ENCODE measurements around the gene RUNX2.
"Not testable (repeated sequence)": the region's sequence is repeated elsewhere in the genome, so short reads cannot be mapped to it uniquely, and the experiment has no call there.

The RUNX2 gene

DNA sequence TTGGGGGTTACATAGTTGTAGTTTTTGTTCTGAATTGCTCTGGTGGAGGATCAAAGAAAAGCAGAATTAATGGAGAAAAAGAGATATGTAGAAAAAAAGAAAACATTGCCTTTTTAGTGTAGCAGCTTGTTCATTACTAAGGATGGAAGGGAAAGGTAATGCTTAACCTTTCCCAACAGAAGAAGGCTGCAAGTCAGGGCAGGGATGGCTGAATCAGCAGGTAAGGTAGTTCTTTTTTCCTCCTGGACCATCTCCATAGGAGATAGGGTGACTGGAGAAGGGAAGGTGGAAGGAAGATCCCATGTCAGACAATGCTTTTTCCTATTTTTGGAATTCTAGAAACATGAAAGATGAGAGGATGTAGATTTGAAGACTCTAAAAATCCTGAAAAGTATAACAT lies 129.0 kb downstream of the RUNX2 start:
- DNase-seq (ENCODE audit: low spot score): no peak

DNA sequence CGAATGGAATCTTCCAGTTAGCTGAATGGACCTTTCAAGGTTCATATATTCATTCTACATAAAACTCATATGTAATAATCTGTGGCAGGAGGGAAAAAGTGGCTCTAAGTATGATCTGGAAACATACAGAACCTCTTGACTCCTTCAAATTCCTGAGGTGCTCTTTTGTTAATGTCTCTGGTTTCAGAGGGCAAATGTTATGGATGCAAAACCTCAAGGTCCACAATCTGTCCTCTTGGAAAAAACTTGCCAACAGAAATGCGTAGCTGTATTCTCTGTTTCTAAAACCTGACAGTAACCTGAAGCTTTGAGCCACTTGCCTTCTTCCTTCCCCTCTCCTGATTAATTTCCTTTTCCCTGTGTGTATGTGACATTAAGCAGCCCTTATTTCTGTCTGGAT lies 130.5 kb downstream of the RUNX2 start:
- DNase-seq (ENCODE audit: low spot score): no peak

GRCh38 chr6:45460166-45460565 lies 132.0 kb downstream of the RUNX2 start:
- no peak for DNase-seq (ENCODE audit: low spot score)

- no peak for DNase-seq (ENCODE audit: low spot score)
These were observed 133.4 kb downstream of the RUNX2 start for GRCh38 chr6:45461486-45461885.

- no peak for DNase-seq (ENCODE audit: low spot score)
These were observed 134.3 kb downstream of the RUNX2 start for GRCh38 chr6:45462190-45463134.

DNA sequence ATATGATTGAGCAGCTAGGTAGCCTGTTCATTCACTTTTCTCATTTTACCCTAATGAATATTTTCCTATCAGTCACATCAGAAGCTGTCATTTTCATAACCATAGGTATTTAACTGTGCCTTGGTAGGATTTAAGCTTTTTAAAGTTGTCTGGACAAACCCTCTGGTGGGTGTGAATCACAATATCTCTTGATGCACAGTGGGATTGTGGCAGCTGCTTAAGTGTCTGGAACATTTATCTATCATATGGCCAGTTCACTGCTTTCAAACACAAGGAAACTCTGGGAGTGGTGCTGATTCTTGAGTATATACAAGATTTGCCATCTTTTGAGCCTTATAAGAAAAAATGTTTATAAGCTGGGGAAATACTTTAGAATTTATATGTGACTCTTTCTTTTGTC lies 136.6 kb downstream of the RUNX2 start:
- no peak for DNase-seq (ENCODE audit: low spot score)

DNA sequence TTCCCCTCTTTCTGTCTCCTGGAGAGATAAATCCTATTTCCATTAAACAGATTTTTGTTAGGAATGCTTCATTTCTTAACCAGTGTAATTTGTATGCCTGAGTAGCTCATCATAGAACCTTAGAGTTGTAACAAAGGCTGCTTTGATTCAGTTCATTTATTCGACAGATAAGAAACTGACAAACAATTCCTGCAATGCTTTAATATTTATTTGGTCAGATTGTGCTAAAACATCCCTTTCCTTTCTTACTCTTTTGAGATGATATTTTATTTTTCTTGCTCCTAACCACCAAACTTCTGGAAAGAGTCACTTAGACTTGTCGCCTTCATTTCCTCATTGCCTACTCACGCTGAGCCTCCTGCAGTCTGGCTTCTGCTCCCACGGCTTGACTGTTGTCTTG lies 138.6 kb downstream of the RUNX2 start:
- DNase-seq (ENCODE audit: low spot score): no peak

- not testable (repeated sequence) for DNase-seq (ENCODE audit: low spot score)
These were observed 139.3 kb downstream of the RUNX2 start for GRCh38 chr6:45467417-45467816.

DNA sequence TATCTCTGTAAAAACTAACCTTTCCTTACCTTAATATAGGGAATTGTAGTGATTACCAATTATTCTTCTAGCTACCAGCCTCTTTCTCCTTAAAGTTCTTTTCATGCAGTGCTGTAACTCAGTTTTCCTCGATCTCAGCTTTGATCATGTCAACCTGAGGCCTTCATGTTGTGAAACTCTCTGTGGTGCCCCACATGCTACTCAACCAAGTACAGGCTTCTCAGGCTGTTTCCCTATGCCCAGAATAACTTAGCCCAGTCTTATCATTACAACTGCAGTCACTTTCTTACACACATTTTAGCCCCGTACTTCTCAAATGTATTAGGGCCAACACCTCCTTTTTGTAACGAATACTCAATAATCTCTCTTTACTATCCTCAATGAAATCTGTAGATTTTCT lies 139.7 kb downstream of the RUNX2 start:
- no peak for DNase-seq (ENCODE audit: low spot score)

DNA sequence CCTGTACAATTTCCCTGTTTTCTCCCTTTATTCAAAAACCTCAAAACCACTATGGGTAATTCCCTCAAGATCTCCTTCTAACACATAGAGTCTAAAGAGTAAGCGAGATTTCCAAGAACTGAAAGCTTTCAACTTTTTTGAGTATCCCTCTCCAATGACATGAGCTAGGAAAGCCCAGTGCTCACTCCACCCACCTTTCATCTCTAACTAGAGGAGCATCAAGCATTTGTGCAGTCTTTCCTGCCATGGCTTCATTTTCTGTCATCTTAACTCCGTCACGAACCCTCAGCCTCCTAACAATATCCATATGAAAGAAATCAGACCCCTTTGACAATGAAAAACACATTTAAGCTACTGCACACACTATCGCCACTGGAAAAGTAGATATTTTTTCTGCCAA lies 141.5 kb downstream of the RUNX2 start:
- DNase-seq (ENCODE audit: low spot score): no peak

DNA sequence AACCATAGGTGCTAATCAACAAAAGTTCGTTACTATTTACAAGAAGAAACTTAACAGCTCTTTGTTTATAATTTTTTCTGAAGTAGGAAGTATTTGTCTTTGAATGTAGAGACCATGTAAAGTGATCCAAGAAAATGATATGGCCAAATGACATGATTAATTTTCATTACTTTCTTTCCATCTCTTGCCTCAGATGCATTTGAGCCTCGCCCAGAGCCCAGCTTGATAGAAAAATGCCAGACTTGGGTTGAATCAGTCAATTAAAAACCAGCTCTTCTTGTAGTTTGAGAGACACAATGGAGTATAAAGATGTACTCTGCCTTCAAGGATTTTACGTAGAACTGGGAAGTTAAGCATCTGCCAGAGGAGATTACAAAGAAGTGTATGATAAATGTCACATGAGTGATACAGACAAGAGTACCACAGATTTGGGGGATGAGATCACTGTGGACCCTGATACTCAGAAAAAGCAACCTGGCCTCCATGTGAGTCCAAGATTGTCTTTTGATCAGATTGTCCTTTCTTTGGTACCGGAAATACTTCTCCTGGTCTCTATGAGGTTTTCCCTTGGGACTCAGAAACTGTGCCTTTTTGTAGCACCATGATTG lies 142.1 kb downstream of the RUNX2 start:
- DNase-seq (ENCODE audit: low spot score): no peak

DNA sequence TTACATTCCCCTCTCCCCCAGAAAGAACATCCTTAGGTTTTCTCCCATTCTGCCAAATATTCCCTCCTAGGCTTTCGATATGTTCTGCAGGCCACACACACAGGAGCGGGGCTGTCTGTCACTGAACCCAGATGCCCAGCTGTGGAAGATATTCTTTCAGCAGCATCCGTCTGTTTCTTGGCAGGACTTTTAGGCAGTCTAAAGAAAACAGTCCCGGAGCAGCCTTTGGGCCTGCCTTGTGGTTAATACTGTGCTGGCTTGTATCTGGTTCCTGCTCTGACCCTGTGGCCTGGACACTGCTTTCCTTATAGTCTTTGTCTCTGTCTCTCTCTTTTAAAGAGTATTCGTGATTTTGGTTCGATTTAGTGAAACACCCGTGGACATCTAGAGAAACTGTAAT lies 144.3 kb downstream of the RUNX2 start:
- no peak for DNase-seq (ENCODE audit: low spot score)

DNA sequence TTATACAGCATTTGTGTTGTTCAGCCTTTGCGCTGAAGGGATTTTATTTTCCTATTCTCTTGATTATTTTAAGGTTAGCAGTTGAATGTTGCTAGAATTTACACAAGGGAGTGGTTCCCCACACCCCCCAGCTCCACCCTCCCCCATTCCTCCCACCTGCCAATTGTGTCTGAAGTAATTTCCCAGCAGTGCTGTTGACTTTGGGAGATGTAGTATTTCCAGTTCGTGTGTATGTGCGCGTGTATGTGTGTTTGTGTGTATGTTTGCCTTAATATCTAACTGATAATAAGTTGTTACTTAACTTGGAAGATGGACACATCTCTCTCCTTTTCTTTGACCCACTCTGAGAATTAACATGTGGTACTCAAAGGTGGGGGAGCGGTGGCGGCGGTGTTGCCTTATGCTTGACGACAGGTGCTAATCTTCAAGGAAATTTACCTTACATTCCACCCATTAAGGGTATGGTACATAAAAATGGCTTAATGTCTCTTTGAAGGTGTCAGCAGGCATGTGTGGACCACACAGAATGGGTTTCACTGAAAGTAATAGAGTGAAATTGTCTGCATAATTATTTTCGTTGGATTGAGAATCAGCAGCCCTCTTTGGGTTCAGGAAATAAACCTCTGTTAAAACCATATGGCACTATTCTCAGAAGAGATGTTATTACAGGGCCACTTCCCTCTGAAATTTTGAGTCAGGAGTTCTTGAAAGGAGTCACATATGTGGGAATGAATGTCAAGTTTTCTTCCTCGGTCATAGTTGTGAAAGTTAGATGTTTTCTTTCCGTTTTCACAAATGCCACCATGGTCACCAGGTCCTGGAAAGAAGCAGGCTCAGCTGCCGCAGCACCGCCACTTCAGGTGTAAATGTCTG lies 145.2 kb downstream of the RUNX2 start:
- no peak for DNase-seq (ENCODE audit: low spot score)

DNA sequence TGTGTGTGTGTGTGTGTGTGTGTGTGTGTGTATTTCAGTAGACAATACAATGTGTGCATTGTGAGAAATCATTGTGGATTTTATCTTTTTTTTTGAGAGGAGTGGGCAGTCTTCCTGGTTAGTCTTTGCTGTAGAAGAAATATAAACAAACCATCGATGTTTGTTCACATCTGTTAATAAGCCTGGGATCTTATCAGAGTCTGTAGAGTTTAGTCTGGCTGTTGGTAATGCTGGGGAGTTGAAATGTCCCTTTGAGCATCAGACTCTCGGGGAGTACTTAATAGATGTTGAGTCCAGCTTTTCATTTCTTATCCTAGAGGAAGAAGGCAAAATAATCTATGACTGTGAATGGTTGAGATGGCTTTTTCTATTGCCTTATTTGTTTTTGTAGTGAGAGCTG lies 146.2 kb downstream of the RUNX2 start:
- DNase-seq (ENCODE audit: low spot score): no peak

GRCh38 chr6:45476341-45476740 lies 148.2 kb downstream of the RUNX2 start:
- DNase-seq (ENCODE audit: low spot score): no peak

GRCh38 chr6:45477278-45477677 lies 149.1 kb downstream of the RUNX2 start:
- no peak for DNase-seq (ENCODE audit: low spot score)

DNA sequence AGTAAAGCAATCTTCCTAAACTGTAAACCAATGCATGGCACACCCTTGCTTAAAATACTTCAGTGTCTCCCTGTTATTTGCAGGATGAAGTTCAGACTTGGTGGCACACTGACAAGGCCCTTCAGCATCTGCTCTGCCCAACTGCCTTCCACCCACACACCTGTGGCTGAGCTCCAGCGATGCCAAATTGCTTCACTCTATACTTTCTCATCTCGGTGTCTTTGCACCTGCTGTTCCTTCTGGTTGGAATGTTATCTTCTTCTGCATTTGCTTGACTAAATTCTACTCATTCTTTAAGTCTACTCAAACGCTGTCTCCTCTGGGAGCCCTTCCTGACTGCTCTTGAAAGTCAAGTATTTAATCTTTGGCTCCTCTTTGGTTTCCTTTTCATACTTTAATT lies 149.7 kb downstream of the RUNX2 start:
- DNase-seq (ENCODE audit: low spot score): no peak

DNA sequence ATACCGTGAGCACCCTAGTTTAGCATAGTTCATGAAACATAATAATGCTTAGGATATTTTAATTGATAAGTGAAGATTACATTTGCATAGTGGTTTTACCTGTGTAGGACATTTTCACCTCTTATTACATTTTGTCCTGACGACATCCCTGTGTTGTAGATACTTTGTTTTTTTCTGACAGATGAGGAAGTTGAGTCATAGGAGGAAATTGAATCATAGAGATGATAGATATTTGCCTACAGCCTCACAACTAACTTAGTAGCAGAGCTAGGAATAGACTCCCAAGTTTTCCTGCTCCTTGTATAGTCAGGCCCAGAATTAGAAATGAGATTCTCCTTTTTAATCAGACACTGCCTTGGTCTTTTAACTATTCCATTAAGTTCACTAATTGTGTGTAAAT lies 150.1 kb downstream of the RUNX2 start:
- DNase-seq (ENCODE audit: low spot score): peak; percentile 25

DNA sequence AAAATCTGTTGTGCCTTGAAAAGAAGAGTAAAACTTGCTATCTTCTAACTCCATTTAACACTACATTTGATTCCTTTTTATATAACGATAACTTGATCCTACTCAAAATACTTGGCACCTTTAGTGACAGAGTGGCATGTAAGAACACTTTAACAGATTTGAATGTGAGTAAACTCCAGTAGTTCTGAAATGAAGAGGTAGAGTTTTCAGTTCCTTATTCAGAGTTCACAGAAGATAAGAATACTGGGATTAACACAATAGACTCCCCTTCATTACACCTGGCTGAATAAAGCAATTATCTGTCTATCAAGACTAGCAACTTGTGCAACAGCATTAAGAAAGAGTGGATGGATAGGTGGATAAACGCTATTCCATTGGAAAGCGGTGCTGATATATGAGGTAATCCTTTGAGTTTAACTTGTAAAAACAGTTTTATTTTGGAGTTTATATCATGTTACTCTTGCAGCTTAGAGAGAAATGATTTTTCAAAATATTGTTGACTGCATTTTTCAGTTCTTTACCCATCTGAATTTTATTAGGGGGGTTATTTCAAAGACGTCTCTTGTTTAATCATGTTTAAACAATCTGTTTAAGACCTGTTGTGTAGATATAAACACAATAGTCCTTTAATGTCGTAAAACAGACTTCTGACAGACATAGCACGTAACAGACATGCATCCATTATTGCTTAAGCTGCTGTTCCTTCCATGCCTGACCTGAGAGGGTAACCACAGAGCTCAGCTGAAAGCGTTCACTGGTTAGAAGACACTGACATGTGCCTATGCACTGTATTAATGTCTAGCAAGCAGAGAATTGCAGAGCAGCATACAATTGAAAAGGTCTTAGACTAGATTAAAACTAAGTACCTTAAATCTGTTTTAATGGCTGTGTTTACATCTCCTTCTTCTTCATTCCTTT lies 152.0 kb downstream of the RUNX2 start:
- DNase-seq (ENCODE audit: low spot score): peak; percentile 22

DNA sequence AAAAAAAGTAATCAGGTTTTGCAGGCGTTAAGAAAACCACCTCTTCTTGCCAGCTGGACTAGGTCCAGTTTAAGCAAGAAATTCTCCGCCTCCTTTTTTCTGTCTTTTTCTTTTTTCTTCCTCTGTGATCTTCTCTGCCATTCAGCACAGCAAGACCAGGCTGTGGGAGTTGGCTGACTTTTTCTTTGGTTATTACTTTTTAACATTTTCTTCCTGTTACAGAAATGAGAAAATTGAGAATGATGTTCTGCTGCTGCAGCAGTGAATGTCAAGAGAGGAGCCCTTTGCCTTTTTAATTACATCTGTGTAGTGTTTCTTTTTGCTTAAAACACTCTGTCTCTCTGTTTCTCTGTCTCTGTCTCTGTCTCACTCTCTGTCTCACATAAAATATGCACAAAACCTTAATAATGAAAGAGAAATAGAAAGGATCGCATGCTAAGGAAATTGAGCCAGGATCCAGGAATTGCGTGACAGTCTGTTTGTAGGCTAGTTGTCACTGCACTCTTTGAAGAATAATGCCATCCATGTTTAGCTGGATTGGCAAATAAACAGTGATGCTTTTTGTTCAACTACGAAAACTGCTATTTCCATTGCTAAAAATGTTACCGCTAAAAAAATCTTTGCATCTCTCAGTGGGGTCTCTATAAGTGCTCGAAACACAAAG lies 152.8 kb downstream of the RUNX2 start:
- peak; percentile 25 for DNase-seq (ENCODE audit: low spot score)

DNA sequence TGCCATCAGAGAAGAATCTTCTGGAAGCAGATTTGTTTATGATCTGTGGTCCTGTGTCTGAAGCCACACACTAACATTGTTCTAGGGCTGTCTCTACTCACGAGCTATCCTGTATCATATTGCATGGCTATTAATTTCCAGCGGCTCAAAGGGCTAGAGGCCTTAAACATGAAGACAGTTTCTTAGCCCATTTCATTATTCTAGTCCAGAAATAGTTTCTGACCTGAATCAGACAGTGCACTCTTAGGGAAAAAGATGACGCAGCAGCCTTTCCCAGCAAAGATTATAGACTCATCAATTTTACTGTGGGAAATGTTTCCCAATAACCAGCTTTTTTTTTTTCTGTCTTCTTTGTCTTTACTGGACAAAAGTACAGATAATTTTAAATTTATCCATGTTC lies 154.9 kb downstream of the RUNX2 start:
- peak; percentile 67 for DNase-seq (ENCODE audit: low spot score)

Measured in AG20443 (cell line).